ENCODE measurements around the gene SBNO2. TPM values are rescaled to one million over a fixed set of nuclear protein-coding genes. Genes with fewer than 3 reads are reported as not detected.

Gene SBNO2
- total RNA-seq, 1 donor from 2014 or later: 46.4 TPM

GRCh38 chr19:1162404-1163282 lies 11.4 kb downstream of the SBNO2 start:
- Mint-ChIP-seq H3K36me3 (ENCODE audit: low read depth, unreplicated experiment) (peaks cover 7% of the 10 kb centered on the region), H3K4me3 (ENCODE audit: unreplicated experiment) (peak overlapping the region; percentile 37), H3K9me3 (ENCODE audit: unreplicated experiment) (no peaks in the 10 kb centered on the region), H3K27me3 (ENCODE audit: unreplicated experiment) (peaks cover 2% of the 10 kb centered on the region), H3K27ac (ENCODE audit: unreplicated experiment) (peak overlapping the region; percentile 61), H3K4me1 (ENCODE audit: unreplicated experiment) (peaks cover 3% of the 10 kb centered on the region)
- no peak for DNase-seq (ENCODE audit: low spot score)
- no peak for TF ChIP-seq CTCF (IDR thresholded peaks at IDR 0.05; ENCODE audit: unreplicated experiment)

GRCh38 chr19:1161716-1162115 lies 12.4 kb downstream of the SBNO2 start:
- Mint-ChIP-seq H3K27ac (ENCODE audit: unreplicated experiment) (no peak overlapping the region), H3K27me3 (ENCODE audit: unreplicated experiment) (peaks cover 2% of the 10 kb centered on the region), H3K9me3 (ENCODE audit: unreplicated experiment) (no peaks in the 10 kb centered on the region), H3K4me3 (ENCODE audit: unreplicated experiment) (no peak overlapping the region), H3K36me3 (ENCODE audit: low read depth, unreplicated experiment) (peaks cover 7% of the 10 kb centered on the region), H3K4me1 (ENCODE audit: unreplicated experiment) (peaks cover 3% of the 10 kb centered on the region)
- TF ChIP-seq CTCF (IDR thresholded peaks at IDR 0.05; ENCODE audit: unreplicated experiment): no peak
- DNase-seq (ENCODE audit: low spot score): no peak

GRCh38 chr19:1159864-1160595 lies 14.0 kb downstream of the SBNO2 start:
- no peak for TF ChIP-seq CTCF (IDR thresholded peaks at IDR 0.05; ENCODE audit: unreplicated experiment)
- Mint-ChIP-seq H3K4me3 (ENCODE audit: unreplicated experiment) (no peak overlapping the region), H3K27me3 (ENCODE audit: unreplicated experiment) (peaks cover 2% of the 10 kb centered on the region), H3K4me1 (ENCODE audit: unreplicated experiment) (peaks cover 3% of the 10 kb centered on the region), H3K27ac (ENCODE audit: unreplicated experiment) (no peak overlapping the region), H3K36me3 (ENCODE audit: low read depth, unreplicated experiment) (peaks cover 4% of the 10 kb centered on the region), H3K9me3 (ENCODE audit: unreplicated experiment) (no peaks in the 10 kb centered on the region)
- DNase-seq (ENCODE audit: low spot score): no peak

GRCh38 chr19:1158885-1159448 lies 15.1 kb downstream of the SBNO2 start:
- DNase-seq (ENCODE audit: low spot score): no peak
- Mint-ChIP-seq H3K27me3 (ENCODE audit: unreplicated experiment) (peaks cover 2% of the 10 kb centered on the region), H3K4me1 (ENCODE audit: unreplicated experiment) (peaks cover 3% of the 10 kb centered on the region), H3K4me3 (ENCODE audit: unreplicated experiment) (no peak overlapping the region), H3K27ac (ENCODE audit: unreplicated experiment) (no peak overlapping the region), H3K36me3 (ENCODE audit: low read depth, unreplicated experiment) (peaks cover 4% of the 10 kb centered on the region), H3K9me3 (ENCODE audit: unreplicated experiment) (no peaks in the 10 kb centered on the region)
- TF ChIP-seq CTCF (IDR thresholded peaks at IDR 0.05; ENCODE audit: unreplicated experiment): no peak

All from endothelial cell (in vitro differentiated cells).